ENCODE measurements around the gene AQP12B. TPM values are rescaled to one million over a fixed set of nuclear protein-coding genes. Genes with fewer than 3 reads are reported as not detected.

The AQP12B gene
- total RNA-seq, 6 experiments from 2014 or later: not detected

GRCh38 chr2:240638512-240639160 lies 44.0 kb downstream of the AQP12B start:
- H3K27ac ChIP-seq: no peak overlapping the region
- no peak for DNase-seq
- TF ChIP-seq POLR2A (IDR thresholded peaks at IDR 0.05) (no peak), CTCF (IDR thresholded peaks at IDR 0.05) (no peak)
- ATAC-seq: no peak
- H3K27me3 ChIP-seq: no peaks in the 10 kb centered on the region
- H3K4me3 ChIP-seq: no peak overlapping the region
- H3K9me3 ChIP-seq: no peaks in the 10 kb centered on the region
- 44% methylated on average over 7 of the region's 18 CpGs for WGBS (ENCODE audit: insufficient coverage, low coverage, low lambda C conversion rate, missing lambda C conversion rate)
- intact Hi-C loops (cut with DNase I): no loop called here
- no peaks in the 10 kb centered on the region for H3K36me3 ChIP-seq
- no peaks in the 10 kb centered on the region for H3K4me1 ChIP-seq

GRCh38 chr2:240637901-240638345 lies 44.8 kb downstream of the AQP12B start:
- intact Hi-C loops (cut with DNase I): no loop called here
- DNase-seq (peak in 1 of 3 donors; percentile 27), ATAC-seq (no peak)
- H3K9me3 ChIP-seq: no peaks in the 10 kb centered on the region
- H3K36me3 ChIP-seq: no peaks in the 10 kb centered on the region
- no peaks in the 10 kb centered on the region for H3K4me1 ChIP-seq
- H3K27me3 ChIP-seq: no peaks in the 10 kb centered on the region
- H3K27ac ChIP-seq: no peak overlapping the region
- TF ChIP-seq CTCF (IDR thresholded peaks at IDR 0.05) (no peak), POLR2A (IDR thresholded peaks at IDR 0.05) (no peak)
- 40% methylated on average over 1 of the region's 8 CpGs for WGBS (ENCODE audit: insufficient coverage, low coverage, low lambda C conversion rate, missing lambda C conversion rate)
- no peak overlapping the region for H3K4me3 ChIP-seq

- TF ChIP-seq CTCF (IDR thresholded peaks at IDR 0.05) (no peak), POLR2A (IDR thresholded peaks at IDR 0.05) (no peak)
- Histone ChIP-seq H3K27ac (no peak overlapping the region), H3K36me3 (no peaks in the 10 kb centered on the region), H3K4me1 (no peaks in the 10 kb centered on the region), H3K27me3 (no peaks in the 10 kb centered on the region), H3K9me3 (no peaks in the 10 kb centered on the region), H3K4me3 (no peak overlapping the region)
- DNase-seq: peak in 1 of 3 donors; percentile 36
- intact Hi-C loops (cut with DNase I): no loop called here
- no peak for ATAC-seq
- 76% methylated on average over 8 of the region's 17 CpGs for WGBS (ENCODE audit: insufficient coverage, low coverage, low lambda C conversion rate, missing lambda C conversion rate)
Measured at GRCh38 chr2:240637116-240637900, 45.4 kb downstream of the AQP12B start.

GRCh38 chr2:240636563-240637115 lies 46.0 kb downstream of the AQP12B start:
- no peak for TF ChIP-seq CTCF (IDR thresholded peaks at IDR 0.05)
- TF ChIP-seq POLR2A (IDR thresholded peaks at IDR 0.05): no peak

More at GRCh38 chr2:240636563-240637115, 46.0 kb downstream of the AQP12B start:
- Histone ChIP-seq H3K4me1 (no peaks in the 10 kb centered on the region), H3K9me3 (no peaks in the 10 kb centered on the region), H3K4me3 (no peak overlapping the region), H3K27ac (no peak overlapping the region), H3K36me3 (no peaks in the 10 kb centered on the region), H3K27me3 (no peaks in the 10 kb centered on the region)
- 70% methylated on average over 10 of the region's 11 CpGs for WGBS (ENCODE audit: insufficient coverage, low coverage, low lambda C conversion rate, missing lambda C conversion rate)
- ATAC-seq (no peak), DNase-seq (peak in 2 of 3 donors; percentile 28 to 35)
- intact Hi-C loops (cut with DNase I): no loop called here

All from right lobe of liver (tissue), 6 donors.